Osteocyte (in vitro differentiated cells): Measurements from ENCODE around the gene CEP83. TPM values are rescaled to one million over a fixed set of nuclear protein-coding genes. Genes with fewer than 3 reads are reported as not detected.

Experiments used
- DNase-seq: peaks from one replicate; pipeline ENCODE4 v3.0.0; 2021; ENCODE audit warnings: mixed read lengths; ENCODE audit not compliant: unreplicated experiment; ENCODE audit errors: extremely low spot score
- H3K27ac Mint-ChIP-seq: one replicate; pipeline ENCODE4 v1.8.0; 2021; ENCODE audit warnings: mild to moderate bottlenecking, mixed read lengths; ENCODE audit not compliant: unreplicated experiment
- H3K27me3 Mint-ChIP-seq: one replicate; pipeline ENCODE4 v1.8.0; 2021; ENCODE audit warnings: mixed read lengths; ENCODE audit not compliant: unreplicated experiment
- H3K36me3 Mint-ChIP-seq: one replicate; pipeline ENCODE4 v1.8.0; 2021; ENCODE audit warnings: mixed read lengths; ENCODE audit not compliant: unreplicated experiment
- H3K4me1 Mint-ChIP-seq: one replicate; pipeline ENCODE4 v1.8.0; 2021; ENCODE audit warnings: mixed read lengths; ENCODE audit not compliant: unreplicated experiment
- H3K4me3 Mint-ChIP-seq: one replicate; pipeline ENCODE4 v1.8.0; 2021; ENCODE audit warnings: mild to moderate bottlenecking, moderate library complexity, mixed read lengths; ENCODE audit not compliant: unreplicated experiment
- H3K9me3 Mint-ChIP-seq: one replicate; pipeline ENCODE4 v1.8.0; 2021; ENCODE audit warnings: mixed read lengths; ENCODE audit not compliant: unreplicated experiment
- total RNA-seq: library from RNA; stranded (reverse); gene quantifications from 2 replicates; pipeline ENCODE4 v1.2.1, GENCODE V29; 2021
- TF ChIP-seq, protein P1 (sequence below): fragments of 200-600 bp; sonication (generic); IDR thresholded peaks from 2 replicates; pipeline ENCODE4 v1.5.0; 2021; ENCODE audit warnings: antibody characterized with exemption, mild to moderate bottlenecking, moderate library complexity

The CEP83 gene
- total RNA-seq, 1 donor from 2014 or later, result 13.1 TPM

DNA sequence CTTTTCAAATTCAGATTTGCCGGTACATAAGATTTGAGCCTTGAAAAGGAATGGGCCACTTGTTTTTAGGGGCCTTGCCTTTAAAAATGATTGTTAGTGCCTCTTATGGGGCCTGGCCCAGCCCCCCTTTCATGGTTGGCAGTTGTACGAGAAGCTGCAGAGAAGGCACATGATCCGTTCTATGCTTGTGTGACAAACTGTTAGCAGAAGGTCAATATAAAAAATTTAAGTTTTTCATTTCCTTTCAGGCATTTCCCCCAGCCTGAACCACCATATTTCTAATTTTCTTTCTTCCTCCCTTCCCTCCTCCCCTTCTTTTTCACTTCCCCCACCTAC, 192.2 kb downstream of the CEP83 start:
- H3K27ac Mint-ChIP-seq, result peak overlapping the region; percentile 70

DNA sequence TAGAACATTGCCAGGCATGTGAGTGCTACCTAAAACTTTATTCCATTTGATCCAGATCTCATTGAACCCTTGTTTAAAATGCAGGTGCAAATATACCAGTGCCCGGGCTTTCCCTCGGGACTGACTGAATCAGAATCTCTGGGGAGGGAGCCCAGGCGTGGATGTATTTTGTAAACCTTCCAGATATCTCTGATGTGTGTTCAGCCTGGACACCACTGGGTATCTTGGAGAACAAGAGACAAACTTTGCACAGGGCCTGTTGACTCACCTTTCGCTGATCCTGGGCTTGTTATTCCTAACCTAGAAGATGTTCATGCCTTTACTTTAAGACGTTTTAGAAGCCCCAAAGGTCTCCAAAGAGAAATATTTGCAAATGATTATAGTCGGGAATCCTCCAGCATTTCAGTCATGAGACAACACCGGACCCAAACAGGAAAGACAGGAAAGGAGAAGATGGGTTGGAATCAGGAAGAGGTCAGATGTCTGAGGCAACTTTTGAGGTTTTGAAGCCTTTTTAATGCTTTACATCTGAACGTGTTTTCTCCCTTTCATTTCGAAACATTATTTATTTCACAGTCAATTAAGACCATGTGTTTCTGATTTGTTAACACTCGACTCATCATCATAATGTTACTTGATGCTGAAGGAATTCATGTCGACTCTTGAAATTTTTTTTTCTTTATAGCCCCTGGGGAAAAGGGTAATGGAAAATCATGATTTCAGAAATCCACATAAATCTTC, 192.7 kb downstream of the CEP83 start:
- Mint-ChIP-seq H3K4me3 (no peak overlapping the region), H3K27me3 (peaks cover 14% of the 10 kb centered on the region), H3K27ac (peak overlapping the region; percentile 70), H3K9me3 (no peaks in the 10 kb centered on the region), H3K4me1 (peaks cover 34% of the 10 kb centered on the region), H3K36me3 (no peaks in the 10 kb centered on the region)
- TF ChIP-seq, protein P1, sequence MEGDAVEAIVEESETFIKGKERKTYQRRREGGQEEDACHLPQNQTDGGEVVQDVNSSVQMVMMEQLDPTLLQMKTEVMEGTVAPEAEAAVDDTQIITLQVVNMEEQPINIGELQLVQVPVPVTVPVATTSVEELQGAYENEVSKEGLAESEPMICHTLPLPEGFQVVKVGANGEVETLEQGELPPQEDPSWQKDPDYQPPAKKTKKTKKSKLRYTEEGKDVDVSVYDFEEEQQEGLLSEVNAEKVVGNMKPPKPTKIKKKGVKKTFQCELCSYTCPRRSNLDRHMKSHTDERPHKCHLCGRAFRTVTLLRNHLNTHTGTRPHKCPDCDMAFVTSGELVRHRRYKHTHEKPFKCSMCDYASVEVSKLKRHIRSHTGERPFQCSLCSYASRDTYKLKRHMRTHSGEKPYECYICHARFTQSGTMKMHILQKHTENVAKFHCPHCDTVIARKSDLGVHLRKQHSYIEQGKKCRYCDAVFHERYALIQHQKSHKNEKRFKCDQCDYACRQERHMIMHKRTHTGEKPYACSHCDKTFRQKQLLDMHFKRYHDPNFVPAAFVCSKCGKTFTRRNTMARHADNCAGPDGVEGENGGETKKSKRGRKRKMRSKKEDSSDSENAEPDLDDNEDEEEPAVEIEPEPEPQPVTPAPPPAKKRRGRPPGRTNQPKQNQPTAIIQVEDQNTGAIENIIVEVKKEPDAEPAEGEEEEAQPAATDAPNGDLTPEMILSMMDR, result no peak
- DNase-seq, result no peak

More for the DNA sequence above, 192.2 kb downstream of the CEP83 start:
- TF ChIP-seq, protein P1, result no peak
- H3K36me3 Mint-ChIP-seq, result no peaks in the 10 kb centered on the region
- peaks cover 28% of the 10 kb centered on the region for H3K4me1 Mint-ChIP-seq
- H3K4me3 Mint-ChIP-seq, result no peak overlapping the region
- no peaks in the 10 kb centered on the region for H3K9me3 Mint-ChIP-seq
- peaks cover 16% of the 10 kb centered on the region for H3K27me3 Mint-ChIP-seq
- no peak for DNase-seq

DNA sequence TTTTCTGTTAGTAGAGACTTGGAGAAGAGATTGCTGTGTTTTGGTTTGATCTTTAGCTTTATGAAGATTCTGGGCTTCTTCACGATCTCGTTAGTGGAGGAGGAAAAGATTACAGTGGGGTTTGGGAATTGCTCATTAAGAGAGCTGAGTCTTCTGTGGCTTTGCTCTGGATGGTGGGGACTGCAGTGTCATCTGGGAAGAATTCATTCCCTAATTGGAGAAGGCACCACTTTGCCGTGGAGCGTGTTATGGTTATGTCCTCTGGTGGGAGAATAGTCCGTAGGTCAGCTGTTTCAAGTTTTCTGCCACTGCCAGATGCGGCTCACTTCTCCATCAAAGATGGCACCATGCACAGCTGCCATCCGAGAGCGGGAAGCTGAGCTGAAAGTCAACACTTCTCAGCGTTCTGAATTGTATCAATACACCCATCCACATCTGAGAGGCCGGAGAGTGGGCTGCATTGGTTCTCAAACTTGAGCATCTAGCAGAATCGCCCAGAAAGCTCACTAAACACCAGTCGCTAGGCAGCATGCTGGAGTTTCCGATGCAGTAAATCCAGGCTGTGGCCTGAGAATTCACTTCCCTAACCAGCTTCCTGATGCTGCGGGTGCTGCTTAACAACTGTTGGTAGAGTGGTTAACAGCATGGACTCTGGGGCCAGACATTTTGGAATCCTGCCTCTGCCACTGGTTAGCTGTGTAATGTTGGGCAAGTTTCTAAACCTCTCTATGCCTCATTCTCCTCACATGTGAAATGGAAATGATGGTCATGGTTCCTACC, 193.5 kb downstream of the CEP83 start:
- peaks cover 14% of the 10 kb centered on the region for H3K27me3 Mint-ChIP-seq
- no peak for DNase-seq
- H3K27ac Mint-ChIP-seq, result no peak overlapping the region
- no peaks in the 10 kb centered on the region for H3K36me3 Mint-ChIP-seq
- peaks cover 36% of the 10 kb centered on the region for H3K4me1 Mint-ChIP-seq
- TF ChIP-seq, protein P1, result no peak
- H3K4me3 Mint-ChIP-seq, result no peak overlapping the region
- H3K9me3 Mint-ChIP-seq, result no peaks in the 10 kb centered on the region

DNA sequence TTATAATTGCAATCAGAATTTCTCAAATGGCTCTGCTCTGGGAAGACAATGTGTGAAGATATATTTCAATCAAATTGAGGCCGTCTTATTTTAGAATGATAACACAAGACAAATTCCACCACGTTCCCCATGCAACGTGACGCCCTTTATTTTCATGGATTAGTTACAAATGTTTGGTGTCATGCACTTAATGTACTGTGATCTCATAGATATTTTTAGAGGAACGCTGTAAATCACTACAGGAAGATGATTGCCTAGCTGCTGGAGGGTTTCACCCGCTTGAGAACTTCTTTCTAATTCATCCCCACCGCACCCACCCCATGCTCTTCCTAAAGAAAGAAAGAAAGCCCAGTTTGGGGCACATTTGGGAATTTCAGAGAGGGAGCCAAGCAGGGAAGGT, 194.1 kb downstream of the CEP83 start:
- no peak for DNase-seq
- Mint-ChIP-seq H3K27me3 (peaks cover 14% of the 10 kb centered on the region), H3K4me1 (peaks cover 36% of the 10 kb centered on the region), H3K36me3 (no peaks in the 10 kb centered on the region), H3K27ac (no peak overlapping the region), H3K9me3 (no peaks in the 10 kb centered on the region), H3K4me3 (no peak overlapping the region)
- TF ChIP-seq, protein P1, result no peak
